HG03066 (cell line): ENCODE data around the gene RERGL.
"Not testable (repeated sequence)": the region's sequence is repeated elsewhere in the genome, so short reads cannot be mapped to it uniquely, and the experiment has no call there.

Experiments used
- ATAC-seq: cut with Tn5 transposase; IDR thresholded peaks from one replicate; pipeline ENCODE4 v1.9.1; 2021; ENCODE audit warnings: low read depth; ENCODE audit not compliant: unreplicated experiment

Gene RERGL

DNA sequence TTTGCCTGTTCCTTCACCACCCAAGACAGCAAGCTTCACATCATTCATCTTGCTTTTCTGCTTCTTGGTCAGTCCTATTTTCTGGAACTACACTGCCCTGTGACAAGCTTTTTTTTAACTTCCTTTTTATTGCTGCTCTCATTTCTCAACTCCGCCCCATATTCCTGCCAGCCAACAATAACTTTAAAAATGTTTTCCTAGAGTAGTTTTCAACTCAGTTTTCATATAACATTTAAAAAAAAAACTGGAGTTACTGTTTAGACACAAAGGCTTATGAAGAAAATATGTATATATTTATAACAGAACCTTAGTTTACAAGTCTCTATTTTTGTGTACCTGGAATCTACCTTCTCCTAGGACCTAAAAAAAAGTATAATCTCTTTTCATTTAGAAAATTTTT lies at the start of gene RERGL:
RERGL (minus strand) TSS at position 101 of the 400 bp plus-strand sequence; CDS start at position 48, 53 bp downstream.
- ATAC-seq: no peak

- ATAC-seq: no peak
Observed at GRCh38 chr12:18139254-18139653, 49.3 kb upstream of the RERGL start.

GRCh38 chr12:18135509-18135908 lies 45.5 kb upstream of the RERGL start:
- no peak for ATAC-seq

- no peak for ATAC-seq
Observed at GRCh38 chr12:18135086-18135485, 45.1 kb upstream of the RERGL start.

GRCh38 chr12:18130851-18131250 lies 40.9 kb upstream of the RERGL start:
- ATAC-seq: no peak

GRCh38 chr12:18123707-18124106 lies 33.7 kb upstream of the RERGL start:
- no peak for ATAC-seq

DNA sequence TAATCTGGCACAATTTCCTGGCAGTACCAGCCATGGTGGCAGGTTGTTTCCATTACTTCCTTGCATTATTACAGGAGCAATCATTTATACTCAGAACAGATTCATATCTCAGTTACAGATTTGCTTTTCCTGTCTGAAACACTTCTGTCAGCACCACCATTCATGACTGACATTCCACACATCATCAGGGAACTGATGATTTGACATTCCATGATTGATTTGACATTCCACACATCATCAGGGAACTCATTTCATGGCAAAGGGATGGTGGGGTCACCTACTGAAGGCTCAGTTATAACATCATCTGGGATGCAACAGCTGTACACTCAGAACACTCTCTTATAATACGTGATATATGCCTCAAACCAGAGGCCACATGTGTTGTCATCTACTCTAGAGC lies 30.9 kb upstream of the RERGL start:
- ATAC-seq: no peak

- ATAC-seq: no peak
Observed at GRCh38 chr12:18108611-18109010, 18.6 kb upstream of the RERGL start.

DNA sequence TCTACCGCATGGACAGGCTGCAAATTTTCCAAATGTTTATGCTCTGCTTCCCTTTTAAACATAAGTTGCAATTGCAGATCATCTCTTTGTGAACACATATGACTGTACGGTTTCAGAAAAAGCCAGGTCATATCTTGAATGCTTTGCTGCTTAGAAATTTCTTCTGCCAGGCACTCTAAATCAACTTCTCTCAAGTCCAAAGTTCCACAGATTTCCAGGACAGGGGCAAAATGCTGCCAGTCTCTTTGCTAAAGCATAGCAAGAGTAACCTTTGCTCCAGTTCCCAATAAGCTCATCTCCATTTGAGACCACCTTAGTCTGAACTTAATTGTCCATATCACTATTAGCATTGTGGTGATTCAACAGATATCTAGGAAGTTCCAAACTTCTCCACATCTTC lies 13.6 kb upstream of the RERGL start:
- ATAC-seq: no peak

DNA sequence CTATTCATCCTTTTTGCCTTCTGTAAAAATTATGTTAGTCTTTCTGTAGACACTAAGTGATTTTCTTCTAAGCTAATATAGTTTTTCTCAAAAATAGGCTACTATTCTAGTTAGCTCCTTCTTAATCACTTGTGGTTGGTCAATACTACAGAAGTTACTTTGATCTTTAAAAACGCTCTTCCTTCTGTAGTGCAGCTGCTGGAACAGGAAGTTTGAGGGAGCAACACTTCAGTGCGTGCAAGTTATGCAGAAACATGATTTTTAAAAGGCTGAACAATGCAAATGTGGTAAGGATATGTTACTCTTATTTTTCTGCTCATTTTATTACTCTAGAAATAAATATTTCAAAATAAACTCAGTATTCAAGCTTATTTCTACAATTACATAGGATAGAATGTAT lies 11.1 kb upstream of the RERGL start:
- no peak for ATAC-seq

DNA sequence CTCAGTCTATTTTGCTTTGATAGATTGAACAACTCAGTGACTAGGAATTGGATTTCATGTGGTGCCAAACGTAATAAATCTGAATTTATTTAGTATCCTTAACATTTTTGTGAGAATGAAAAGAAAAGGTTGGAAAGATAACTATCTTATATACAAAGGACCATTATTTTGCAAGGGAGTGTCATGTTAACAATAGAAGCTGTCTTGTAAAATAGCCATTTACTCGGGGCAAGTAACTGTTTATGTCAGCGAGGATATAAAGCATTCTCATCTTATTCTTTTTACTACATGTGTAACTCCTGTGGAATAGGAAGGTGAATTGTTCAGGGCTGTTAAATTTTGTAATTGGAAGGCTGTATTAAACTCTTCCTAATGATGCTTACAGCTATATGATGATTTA lies 5.9 kb downstream of the RERGL start:
- ATAC-seq: no peak

- no peak for ATAC-seq
Observed at GRCh38 chr12:18079541-18080246, 10.3 kb downstream of the RERGL start.

DNA sequence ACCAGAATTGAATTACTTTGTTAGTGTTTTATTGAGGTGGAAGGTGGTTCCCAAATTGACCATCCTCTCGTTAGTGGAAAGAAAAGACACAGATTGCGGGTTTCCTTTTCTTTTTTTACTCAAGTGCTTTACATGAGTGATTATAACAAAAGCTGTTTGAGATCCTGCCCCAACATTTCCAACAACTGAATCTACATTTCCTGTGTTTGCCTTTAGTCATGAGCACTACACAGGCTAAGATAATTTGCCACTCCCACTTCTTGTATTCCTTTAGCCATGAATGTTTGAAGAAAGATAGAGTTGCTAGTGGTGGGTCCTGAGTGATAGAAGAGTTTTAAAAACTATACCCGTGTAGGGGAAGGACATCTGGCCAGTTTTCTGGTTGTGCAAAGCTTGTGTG lies 16.0 kb downstream of the RERGL start:
- no peak for ATAC-seq

DNA sequence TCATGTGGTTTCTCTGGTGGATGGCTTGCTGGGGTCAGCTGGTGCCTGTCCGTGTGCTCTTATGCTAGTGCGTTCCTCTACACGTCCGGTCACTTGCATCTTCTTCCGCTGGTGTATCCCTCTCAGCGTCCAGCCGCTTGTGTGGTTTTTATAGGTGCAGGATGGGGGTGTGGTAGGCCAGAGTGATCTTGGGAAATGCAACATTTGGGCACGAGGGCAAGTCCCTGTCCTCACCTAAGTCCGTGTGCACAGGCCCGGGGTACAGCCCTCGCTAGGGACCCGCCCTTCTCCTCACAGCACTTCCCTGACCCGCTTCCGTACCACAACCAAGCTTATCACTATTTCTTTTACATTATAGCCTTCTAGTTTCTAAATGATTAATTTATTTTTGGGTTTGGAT lies 17.3 kb downstream of the RERGL start:
- ATAC-seq: no peak

DNA sequence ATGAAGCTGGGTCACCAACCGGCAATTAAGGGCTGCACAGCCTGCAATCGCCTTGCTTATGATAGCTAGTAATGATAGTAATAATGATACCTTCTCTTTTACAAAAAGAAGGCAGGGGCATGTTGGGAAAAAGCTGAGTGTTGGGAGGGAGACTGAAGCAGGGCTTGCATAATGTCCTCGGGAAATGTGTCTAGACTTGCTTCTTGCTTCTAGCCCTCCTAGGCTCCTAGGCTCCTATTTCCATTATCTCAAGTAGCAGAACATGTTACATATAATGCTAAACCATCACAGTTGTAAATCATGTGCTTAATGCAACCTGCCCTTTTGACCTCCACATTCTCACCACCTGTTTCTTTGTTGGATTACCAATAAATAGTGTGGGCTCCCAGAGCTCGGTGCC lies 18.7 kb downstream of the RERGL start:
- ATAC-seq: no peak

GRCh38 chr12:18068355-18068754 lies 21.6 kb downstream of the RERGL start:
- no peak for ATAC-seq

DNA sequence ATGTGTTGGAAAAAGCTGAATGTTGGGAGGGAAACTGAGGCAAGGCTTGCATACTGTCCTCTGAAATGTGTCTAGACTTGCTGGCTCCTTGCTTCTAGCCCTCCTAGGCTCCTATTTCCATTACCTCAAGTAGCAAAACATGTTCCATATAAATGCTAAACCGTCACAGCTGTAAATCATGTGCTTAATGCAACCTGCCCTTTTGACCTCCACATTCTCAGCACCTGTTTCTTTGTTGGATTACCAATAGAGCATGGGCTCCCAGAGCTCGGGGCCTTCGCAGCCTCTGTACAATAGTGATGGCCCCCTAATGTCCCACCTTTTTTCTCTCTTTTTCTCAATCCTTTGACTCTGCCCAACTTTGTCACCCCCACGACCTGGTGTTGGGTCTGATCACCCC lies 23.3 kb downstream of the RERGL start:
- no peak for ATAC-seq

GRCh38 chr12:18062867-18063266 lies 27.1 kb downstream of the RERGL start:
- ATAC-seq: not testable (repeated sequence)

DNA sequence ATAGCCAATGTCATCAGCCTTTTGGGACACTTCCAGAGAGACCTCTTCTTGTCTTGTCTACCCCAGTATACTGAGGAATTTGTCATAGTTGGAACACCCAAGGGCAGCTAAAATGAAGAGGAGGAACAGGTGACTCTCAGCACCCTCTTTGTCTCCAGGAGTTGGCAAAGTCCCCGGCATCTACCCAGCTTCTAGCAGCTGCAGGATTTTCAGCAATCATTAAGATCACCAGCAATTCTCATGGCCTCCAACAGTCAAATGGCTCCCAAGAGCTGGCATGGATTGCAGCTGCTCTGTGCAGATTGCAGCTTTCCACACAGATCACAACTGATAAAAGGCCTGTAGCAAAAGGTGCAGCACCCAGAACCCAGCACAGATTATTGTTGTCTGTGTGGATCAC lies 32.9 kb downstream of the RERGL start:
- no peak for ATAC-seq

DNA sequence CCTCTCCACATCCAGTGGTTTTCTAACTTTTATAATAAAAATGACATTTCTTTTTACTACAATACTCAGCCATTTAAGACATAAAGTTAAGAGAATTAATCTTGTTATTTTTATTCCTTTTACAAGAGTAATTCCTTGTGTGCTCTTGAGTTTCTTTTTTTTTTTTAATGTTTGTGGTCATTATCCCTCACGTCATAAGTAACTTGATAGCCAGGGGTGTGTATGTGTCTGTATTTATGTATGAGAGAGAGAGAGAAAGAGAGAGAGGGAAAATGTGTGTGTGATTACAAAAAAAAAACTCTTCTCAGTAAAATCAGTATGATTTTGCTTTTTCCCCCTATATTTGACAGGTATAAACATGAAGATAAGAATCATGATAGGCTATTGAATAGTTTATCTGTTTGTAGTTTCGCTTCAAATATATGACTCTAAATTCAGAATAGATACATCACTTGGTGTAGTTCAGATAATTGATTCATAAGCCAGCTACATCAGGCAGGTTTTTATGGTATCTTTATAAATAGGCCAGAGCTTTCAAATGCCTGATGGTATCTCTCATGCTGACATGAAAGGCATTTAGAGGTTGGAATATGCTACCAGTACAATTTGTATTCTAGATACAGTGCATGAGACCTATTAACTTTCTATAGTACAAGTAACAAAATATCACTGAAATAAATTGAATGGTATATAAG lies 34.9 kb downstream of the RERGL start:
- ATAC-seq: no peak

- ATAC-seq: no peak
Observed at GRCh38 chr12:18045446-18045992, 44.5 kb downstream of the RERGL start.
